ENCODE measurements around the gene KANK4. TPM values are rescaled to one million over a fixed set of nuclear protein-coding genes. Genes with fewer than 3 reads are reported as not detected.

The KANK4 gene
- total and polyA plus RNA-seq, 2 of the 8 experiments (the other 6 are each of a cell fraction or from before 2014, with no cell fraction given): 0.22 to 0.26 TPM

DNA sequence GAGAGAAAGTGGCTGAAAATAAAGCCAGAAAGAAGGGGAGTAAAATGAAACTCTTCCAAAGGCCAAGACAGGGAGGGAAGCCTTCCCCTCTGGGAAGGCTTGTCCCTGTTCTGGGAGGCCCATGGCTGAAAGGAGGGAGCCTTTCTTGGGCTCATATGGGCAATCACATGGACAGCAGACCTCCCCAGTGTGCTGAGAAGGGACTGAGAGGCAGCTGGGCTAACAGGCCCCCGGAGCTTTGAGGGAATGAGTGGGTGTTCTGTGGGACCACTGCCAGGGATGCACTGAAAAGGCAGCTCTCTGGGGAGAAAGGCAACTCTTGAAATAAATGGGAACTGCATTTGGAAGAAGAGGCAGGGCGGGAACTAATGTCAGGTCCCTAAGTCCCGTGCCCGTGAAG, 39.1 kb downstream of the KANK4 start:
- CTCF ChIA-PET (ENCODE audit: partially characterized antibody): interaction anchor here (1.1 to 1.5 kb wide), 5 partner anchors 9 to 105 kb away, joined by 3 to 5 read pairs (median 3); partner anchors contain the start of gene KANK4
- 88% methylated on average over 4 of the region's 4 CpGs; no CpG with 5 or more reads in 1 of the 2 experiments for WGBS, 2 experiments (ENCODE audit: extremely low coverage in 1 of 2, insufficient coverage in 1 of 2, insufficient read length in 1 of 2, insufficient replicate concordance in 2 of 2, low coverage in 1 of 2, low lambda C conversion rate in 2 of 2, missing lambda C conversion rate in 1 of 2)

More for the DNA sequence above, 39.1 kb downstream of the KANK4 start:
- no peak overlapping the region for H2AK5ac ChIP-seq (ENCODE audit: low read depth, low read length)
- H4K91ac ChIP-seq (replicated peaks; ENCODE audit: insufficient read length, low read length): no peak overlapping the region
- no peak overlapping the region for H2BK120ac ChIP-seq (replicated peaks; ENCODE audit: low read depth, low read length)
- H3K23me2 ChIP-seq (ENCODE audit: low read depth, low read length): no peaks in the 10 kb centered on the region
- H3K9ac ChIP-seq (replicated peaks in 1 of 4; ENCODE audit: extremely low read depth in 1 of 4, low read depth in 3 of 4, low read length in 3 of 4): no peak overlapping the region
- DNase-seq (ENCODE audit: low read depth in 1 of 2, low spot score in 2 of 2) (no peak), FAIRE-seq (no peak)
- H3K36me3 ChIP-seq (ENCODE audit: control insufficient read depth in 2 of 4, insufficient read depth in 4 of 4, low read length in 3 of 4): no peaks in the 10 kb centered on the region
- no peak overlapping the region for H2BK15ac ChIP-seq (ENCODE audit: low read length)
- H4K5ac ChIP-seq (ENCODE audit: insufficient read length, low read depth, low read length): no peak overlapping the region
- H3K79me1 ChIP-seq (ENCODE audit: low read depth, low read length): no peaks in the 10 kb centered on the region
- no peak overlapping the region for H2BK12ac ChIP-seq (ENCODE audit: low read depth, low read length)
- H4K20me1 ChIP-seq (replicated peaks in 1 of 2; ENCODE audit: control insufficient read depth in 1 of 2, insufficient read depth in 2 of 2, low read length in 2 of 2): no peaks in the 10 kb centered on the region
- POLR2A ChIA-PET (ENCODE audit: partially characterized antibody): interaction anchor here (1.1 to 1.7 kb wide), 3 partner anchors 15 to 70 kb away, joined by 3 to 7 read pairs (median 4); no protein-coding TSS in a partner anchor
- H3K9me3 ChIP-seq (ENCODE audit: insufficient read depth in 2 of 2, low read depth in 1 of 2, low read length in 1 of 2): peaks cover 4 to 7% of the 10 kb centered on the region in 2 experiments; a peak in 1 of 4 replicates
- H2BK5ac ChIP-seq (ENCODE audit: low read depth, low read length): no peak overlapping the region
- H3K23ac ChIP-seq (ENCODE audit: insufficient read length): no peak overlapping the region
- no peak overlapping the region for H2BK20ac ChIP-seq (ENCODE audit: low read length)
- H4K8ac ChIP-seq (ENCODE audit: extremely low read depth, insufficient read depth, low read length): no peak overlapping the region
- no peak overlapping the region for H3K14ac ChIP-seq (ENCODE audit: insufficient read length)
- no peak overlapping the region for H2AFZ ChIP-seq (ENCODE audit: low read length)
- H3K4me3 ChIP-seq (ENCODE audit: extremely low read depth in 1 of 4, insufficient read depth in 2 of 4, low read depth in 3 of 4, low read length in 4 of 4): no peak overlapping the region
- H3K27me3 ChIP-seq (replicated peaks in 1 of 4; ENCODE audit: control insufficient read depth in 3 of 4, extremely low read depth in 1 of 4, insufficient read depth in 3 of 4, low read length in 3 of 4): peaks cover 0 to 18% (median 12%) of the 10 kb centered on the region in 4 experiments; a peak in 6 of 7 replicates
- H3K18ac ChIP-seq (ENCODE audit: extremely low read depth, low read length): no peak overlapping the region
- H3K56ac ChIP-seq (replicated peaks; ENCODE audit: insufficient read length, low read depth, low read length): no peak overlapping the region
- no peaks in the 10 kb centered on the region for H3K79me2 ChIP-seq (ENCODE audit: control insufficient read depth in 1 of 2, insufficient read depth in 2 of 2, low read length in 2 of 2)
- H3K4ac ChIP-seq (replicated peaks; ENCODE audit: insufficient read length, low read depth, low read length): no peak overlapping the region
- TF ChIP-seq EGR1 (IDR thresholded peaks at IDR 0.05; ENCODE audit: borderline replicate concordance, low read depth, low read length): no peak
- no peak for TF ChIP-seq GTF2F1 (IDR thresholded peaks at IDR 0.05; ENCODE audit: borderline replicate concordance, low read depth, low read length)
- TF ChIP-seq CEBPB (IDR thresholded peaks at IDR 0.05; ENCODE audit: low read depth, low read length): no peak
- no peak for TF ChIP-seq SIRT6 (IDR thresholded peaks at IDR 0.05; ENCODE audit: low read length)
- TF ChIP-seq, protein P1, sequence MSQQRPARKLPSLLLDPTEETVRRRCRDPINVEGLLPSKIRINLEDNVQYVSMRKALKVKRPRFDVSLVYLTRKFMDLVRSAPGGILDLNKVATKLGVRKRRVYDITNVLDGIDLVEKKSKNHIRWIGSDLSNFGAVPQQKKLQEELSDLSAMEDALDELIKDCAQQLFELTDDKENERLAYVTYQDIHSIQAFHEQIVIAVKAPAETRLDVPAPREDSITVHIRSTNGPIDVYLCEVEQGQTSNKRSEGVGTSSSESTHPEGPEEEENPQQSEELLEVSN (IDR thresholded peaks at IDR 0.05): no peak
- TF ChIP-seq JUN (IDR thresholded peaks at IDR 0.05; ENCODE audit: low read depth, low read length): no peak
- no peak overlapping the region for H3K4me2 ChIP-seq (ENCODE audit: insufficient read depth in 1 of 2, low read depth in 2 of 2, low read length in 2 of 2)
- H3K4me1 ChIP-seq (replicated peaks in 1 of 4; ENCODE audit: control insufficient read depth in 3 of 4, insufficient read depth in 4 of 4, low read length in 3 of 4): peaks cover 1 to 16% (median 4%) of the 10 kb centered on the region in 4 experiments; a peak in 6 of 7 replicates
- no peak overlapping the region for H3K27ac ChIP-seq (ENCODE audit: low read depth, low read length)

Data from H1 (cell line).